HL-60 (cell line): ENCODE results near the gene LHFPL6.

Experiments
- DNase-seq, 2 experiments: peaks; one replicate each; pipeline ENCODE4 v3.0.0-alpha.2; 2010 to 2020; ENCODE audit warnings: low read depth in 1 of 2, low spot score in 1 of 2
- H3K27ac ChIP-seq: fragments of 250-450 bp; sonication (Bioruptor Pico); replicated peaks from 2 replicates; pipeline ENCODE4 v1.5.1; 2020; ENCODE audit warnings: mild to moderate bottlenecking, moderate library complexity
- H3K27me3 ChIP-seq: fragments of 250-450 bp; sonication (Bioruptor Pico); 2 replicates; pipeline ENCODE4 v1.5.1; 2021; ENCODE audit warnings: mild to moderate bottlenecking, moderate library complexity; ENCODE audit not compliant: insufficient read depth, poor library complexity, severe bottlenecking
- H3K4me3 ChIP-seq: replicated peaks from 2 replicates; pipeline ENCODE4 v1.5.1; 2011; ENCODE audit warnings: mild to moderate bottlenecking, control low read depth, low read length; ENCODE audit not compliant: insufficient read depth
- CTCF ChIP-seq: IDR thresholded peaks from one replicate; pipeline ENCODE4 v1.5.1; 2011; ENCODE audit warnings: low read length, control low read depth, inconsistent platforms; ENCODE audit not compliant: insufficient read depth
- GABPA ChIP-seq: IDR thresholded peaks from 2 replicates; pipeline ENCODE4 v1.6.1; 2012; ENCODE audit warnings: low read depth
- POLR2AphosphoS5 ChIP-seq: IDR thresholded peaks from 2 replicates; pipeline ENCODE4 v1.6.1; 2012; ENCODE audit warnings: low read depth
- REST ChIP-seq: IDR thresholded peaks from 2 replicates; pipeline ENCODE4 v1.6.1; 2012; ENCODE audit warnings: low read depth; ENCODE audit not compliant: insufficient replicate concordance
- SPI1 ChIP-seq: IDR thresholded peaks from 2 replicates; pipeline ENCODE4 v1.6.1; 2012; ENCODE audit warnings: low read depth, mild to moderate bottlenecking, borderline replicate concordance

LHFPL6 gene

GRCh38 chr13:39336207-39336606 lies 266.8 kb downstream of the LHFPL6 start:
- no peak for DNase-seq
- Histone ChIP-seq H3K27ac (no peak overlapping the region), H3K27me3 (no peaks in the 10 kb centered on the region), H3K4me3 (no peak overlapping the region)
- TF ChIP-seq GABPA, result no peak
- no peak for TF ChIP-seq REST
- no peak for TF ChIP-seq POLR2AphosphoS5
- TF ChIP-seq CTCF, result no peak
- no peak for TF ChIP-seq SPI1

- Histone ChIP-seq H3K27me3 (no peaks in the 10 kb centered on the region), H3K4me3 (no peak overlapping the region), H3K27ac (no peak overlapping the region)
- DNase-seq, result no peak
- TF ChIP-seq GABPA (no peak), REST (no peak), CTCF (no peak), SPI1 (no peak), POLR2AphosphoS5 (no peak)
Measured at GRCh38 chr13:39335721-39336120, 267.3 kb downstream of the LHFPL6 start.

- TF ChIP-seq GABPA, result no peak
- TF ChIP-seq POLR2AphosphoS5, result no peak
- TF ChIP-seq SPI1, result no peak
- TF ChIP-seq REST, result no peak
- no peak for TF ChIP-seq CTCF
- no peak overlapping the region for H3K27ac ChIP-seq
- no peaks in the 10 kb centered on the region for H3K27me3 ChIP-seq
- no peak overlapping the region for H3K4me3 ChIP-seq
- no peak for DNase-seq
Measured at GRCh38 chr13:39330504-39330903, 272.5 kb downstream of the LHFPL6 start.
